Ascending aorta (tissue), 2 donors: ENCODE measurements around the gene PDE3A. TPM values are rescaled to one million over a fixed set of nuclear protein-coding genes. Genes with fewer than 3 reads are reported as not detected.
A peak's percentile ranks its signal among the peaks of the same experiment; 100 is the strongest.
"Not testable (repeated sequence)": the region's sequence is repeated elsewhere in the genome, so short reads cannot be mapped to it uniquely, and the experiment has no call there.

Experiments
- DNase-seq, 2 donors: peaks; one replicate each; pipeline ENCODE4 v3.0.0-alpha.2; 2019; ENCODE audit warnings: low spot score in 2 of 2
- H3K27ac ChIP-seq, 2 donors: fragments of 200-600 bp; sonication (generic); one replicate each; pipeline ENCODE4 v1.5.1; 2016 to 2017; ENCODE audit warnings: mild to moderate bottlenecking in 1 of 2
- H3K27me3 ChIP-seq: fragments of 200-600 bp; sonication (generic); one replicate; pipeline ENCODE4 v1.5.1; 2017
- H3K36me3 ChIP-seq, 2 donors: fragments of 200-600 bp; sonication (generic); one replicate each; pipeline ENCODE4 v1.5.1; 2016
- H3K4me1 ChIP-seq, 2 donors: fragments of 200-600 bp; sonication (generic); one replicate each; pipeline ENCODE4 v1.5.1; 2016 to 2017; ENCODE audit warnings: mild to moderate bottlenecking in 1 of 2
- H3K4me3 ChIP-seq, 2 donors: fragments of 200-600 bp; sonication (generic); one replicate each; pipeline ENCODE4 v1.5.1; 2016 to 2017; ENCODE audit warnings: mild to moderate bottlenecking in 1 of 2
- H3K9me3 ChIP-seq, 2 donors: fragments of 200-600 bp; sonication (generic); one replicate each; pipeline ENCODE4 v1.5.1; 2016
- CTCF ChIP-seq, 3 experiments: fragments of 200-600 bp in 2 of 3; fragments of 450-650 bp in 1 of 3; sonication (generic) in 2 of 3; IDR thresholded peaks; one replicate each; pipeline ENCODE4 v1.5.1; 2016 to 2019; ENCODE audit warnings: antibody characterized with exemption in 3 of 3, mild to moderate bottlenecking in 1 of 3, moderate library complexity in 1 of 3
- intact Hi-C: fragments of 100-400 bp; cut with DNase I; formaldehyde crosslinking; loops from one replicate; pipeline ENCODE4 v1.15.1; 2023
- total RNA-seq: library from RNA; depleted of rRNA; stranded (reverse); fragments of >200 nt; gene quantifications from one replicate; pipeline ENCODE4 v1.1.0, GENCODE V29; 2016

PDE3A gene
- total RNA-seq = 33.7 TPM

GRCh38 chr12:20368114-20368650 is at the start of gene PDE3A:
Gene PDE3A (plus strand): TSS chr12:20368537. CDS start chr12:20369285, 748 bp downstream.
- peak in 2 of 3 experiments; percentile 22 to 34 for TF ChIP-seq CTCF (IDR thresholded peaks at IDR 0.05)
- intact Hi-C loops = loop anchor here (5.0 kb wide), 4 partner anchors 106 to 626 kb away; no protein-coding TSS in a partner anchor
- Histone ChIP-seq H3K4me1 (no peaks in the 10 kb centered on the region), H3K27me3 (no peaks in the 10 kb centered on the region), H3K27ac (peak within 1 kb of the TSS; percentile 92 to 98), H3K9me3 (no peaks in the 10 kb centered on the region), H3K36me3 (no peaks in the 10 kb centered on the region), H3K4me3 (peak within 1 kb of the TSS; percentile 63 to 94)
- peak in 1 of 2 donors; percentile 88 for DNase-seq

- H3K4me3 ChIP-seq = peak overlapping the region in 1 of 2 donors; percentile 44
- H3K9me3 ChIP-seq = no peaks in the 10 kb centered on the region
- H3K27ac ChIP-seq = no peak overlapping the region
These were observed 49.0 kb upstream of the PDE3A start for GRCh38 chr12:20319366-20319765.

GRCh38 chr12:20320552-20320951 is 47.8 kb upstream of the PDE3A start:
- Histone ChIP-seq H3K27ac (no peak overlapping the region), H3K4me1 (no peaks in the 10 kb centered on the region), H3K9me3 (no peaks in the 10 kb centered on the region), H3K4me3 (no peak overlapping the region), H3K36me3 (no peaks in the 10 kb centered on the region), H3K27me3 (no peaks in the 10 kb centered on the region)
- no peak for TF ChIP-seq CTCF (IDR thresholded peaks at IDR 0.05)
- intact Hi-C loops = no loop called here
- no peak for DNase-seq

More at GRCh38 chr12:20319366-20319765, 49.0 kb upstream of the PDE3A start:
- intact Hi-C loops = no loop called here
- TF ChIP-seq CTCF (IDR thresholded peaks at IDR 0.05) = no peak
- Histone ChIP-seq H3K36me3 (no peaks in the 10 kb centered on the region), H3K27me3 (no peaks in the 10 kb centered on the region), H3K4me1 (no peaks in the 10 kb centered on the region)
- no peak for DNase-seq

GRCh38 chr12:20330826-20331505 is 37.4 kb upstream of the PDE3A start:
- DNase-seq, intact Hi-C loops: not testable (repeated sequence)

GRCh38 chr12:20339060-20339459 is 29.3 kb upstream of the PDE3A start:
- Histone ChIP-seq H3K36me3 (no peaks in the 10 kb centered on the region), H3K27ac (no peak overlapping the region), H3K4me3 (no peak overlapping the region), H3K4me1 (no peaks in the 10 kb centered on the region), H3K27me3 (no peaks in the 10 kb centered on the region), H3K9me3 (peaks cover 5 to 15% of the 10 kb centered on the region in 2 donors)
- DNase-seq = no peak
- no peak for TF ChIP-seq CTCF (IDR thresholded peaks at IDR 0.05)
- intact Hi-C loops = no loop called here

More at GRCh38 chr12:20330826-20331505, 37.4 kb upstream of the PDE3A start:
- not testable (repeated sequence) for H3K4me3 ChIP-seq, H3K27ac ChIP-seq, H3K36me3 ChIP-seq, H3K27me3 ChIP-seq, H3K4me1 ChIP-seq
- H3K9me3 ChIP-seq = peaks cover 2 to 13% of the 10 kb centered on the region in 2 donors

GRCh38 chr12:20342111-20342510 is 26.2 kb upstream of the PDE3A start:
- intact Hi-C loops = no loop called here
- peaks cover 0 to 2% of the 10 kb centered on the region in 2 donors for H3K4me1 ChIP-seq
- no peaks in the 10 kb centered on the region for H3K36me3 ChIP-seq
- TF ChIP-seq CTCF (IDR thresholded peaks at IDR 0.05) = no peak
- no peaks in the 10 kb centered on the region for H3K9me3 ChIP-seq
- no peak overlapping the region for H3K4me3 ChIP-seq
- no peak for DNase-seq
- no peaks in the 10 kb centered on the region for H3K27me3 ChIP-seq
- H3K27ac ChIP-seq = no peak overlapping the region
